Neural cell (in vitro differentiated cells): ENCODE measurements around the gene LRSAM1. TPM values are rescaled to one million over a fixed set of nuclear protein-coding genes. Genes with fewer than 3 reads are reported as not detected.

Experiments
- H2AFZ ChIP-seq: fragments of 200-600, 300-800 bp; sonication (generic), shearing (Covaris generic); 2 replicates; pipeline ENCODE4 v1.6.0; 2014; ENCODE audit warnings: low read depth, mild to moderate bottlenecking, antibody characterized with exemption, low read length, moderate library complexity
- H3F3A ChIP-seq: fragments of 200-600 bp; shearing (Covaris generic); 2 replicates; pipeline ENCODE4 v1.6.1; 2016; ENCODE audit warnings: mild to moderate bottlenecking, moderate library complexity, mixed read lengths, antibody characterized with exemption, low read length; ENCODE audit not compliant: insufficient read depth, poor library complexity, severe bottlenecking
- H3K27ac ChIP-seq: fragments of 200-600, 300-800 bp; sonication (generic), shearing (Covaris generic); 2 replicates; pipeline ENCODE4 v1.5.1; 2014; ENCODE audit warnings: mild to moderate bottlenecking, low read length, moderate library complexity
- H3K27me3 ChIP-seq: fragments of 300-800, 200-600 bp; sonication (generic), shearing (Covaris generic); 2 replicates; pipeline ENCODE4 v1.6.0; 2014; ENCODE audit warnings: mild to moderate bottlenecking, low read depth, low read length, moderate library complexity; ENCODE audit not compliant: insufficient read depth
- H3K36me3 ChIP-seq: fragments of 300-800, 200-600 bp; sonication (generic), shearing (Covaris generic); 2 replicates; pipeline ENCODE4 v1.5.1; 2014; ENCODE audit warnings: mild to moderate bottlenecking, antibody characterized with exemption, low read length, moderate library complexity; ENCODE audit not compliant: insufficient read depth
- H3K4me2 ChIP-seq: fragments of 300-800, 200-600 bp; sonication (generic), shearing (Covaris generic); 2 replicates; pipeline ENCODE4 v1.6.0; 2014; ENCODE audit warnings: mild to moderate bottlenecking, low read length
- H3K4me3 ChIP-seq: fragments of 300-800, 200-600 bp; sonication (generic), shearing (Covaris generic); 2 replicates; pipeline ENCODE4 v1.5.1; 2014; ENCODE audit warnings: mild to moderate bottlenecking, low read length, moderate library complexity
- H3K79me2 ChIP-seq: fragments of 200-600 bp; shearing (Covaris generic); replicated peaks from 2 replicates; pipeline ENCODE4 v1.6.0; 2014; ENCODE audit warnings: mild to moderate bottlenecking, low read length, moderate library complexity; ENCODE audit not compliant: insufficient read depth
- H3K9ac ChIP-seq: fragments of 300-800, 200-600 bp; sonication (generic), shearing (Covaris generic); 2 replicates; pipeline ENCODE4 v1.6.1; 2016; ENCODE audit warnings: mild to moderate bottlenecking, low read length, mixed read lengths
- H3K9me2 ChIP-seq: fragments of 200-600 bp; shearing (Covaris generic); 2 replicates; pipeline ENCODE4 v1.6.1; 2016; ENCODE audit warnings: mild to moderate bottlenecking, low read length, mixed read lengths; ENCODE audit not compliant: insufficient read depth
- H3K9me3 ChIP-seq: fragments of 200-600, 300-800 bp; sonication (generic), shearing (Covaris generic); 2 replicates; pipeline ENCODE4 v1.6.1; 2016; ENCODE audit warnings: mild to moderate bottlenecking, mixed run types, low read length, moderate library complexity, mixed read lengths
- H4K20me1 ChIP-seq: fragments of 200-600 bp; shearing (Covaris generic); 2 replicates; pipeline ENCODE4 v1.6.1; 2016; ENCODE audit warnings: mild to moderate bottlenecking, mixed run types; ENCODE audit not compliant: insufficient read depth
- CTCF ChIP-seq: fragments of 450-650 bp; IDR thresholded peaks from 2 replicates; pipeline ENCODE4 v1.5.1; 2014; ENCODE audit warnings: antibody characterized with exemption, mild to moderate bottlenecking, moderate library complexity; ENCODE audit not compliant: poor library complexity, severe bottlenecking
- EP300 ChIP-seq: fragments of 450-650 bp; conservative IDR thresholded peaks from 2 replicates; pipeline ENCODE4 v1.6.1; 2014; ENCODE audit warnings: antibody characterized with exemption, mild to moderate bottlenecking, moderate library complexity; ENCODE audit not compliant: poor library complexity, severe bottlenecking
- EZH2 ChIP-seq: fragments of 200-600, 300-800 bp; shearing (Covaris generic), sonication (generic); IDR thresholded peaks from 2 replicates; pipeline ENCODE4 v1.6.1; 2014; ENCODE audit warnings: antibody characterized with exemption, low read length, borderline replicate concordance, mild to moderate bottlenecking; ENCODE audit not compliant: insufficient read depth, poor library complexity, severe bottlenecking
- MXI1 ChIP-seq: fragments of 450-650 bp; conservative IDR thresholded peaks from 2 replicates; pipeline ENCODE4 v1.6.1; 2014; ENCODE audit warnings: antibody characterized with exemption, mild to moderate bottlenecking; ENCODE audit not compliant: poor library complexity, severe bottlenecking
- POLR2AphosphoS5 ChIP-seq: IDR thresholded peaks from 2 replicates; pipeline ENCODE4 v1.6.1; 2012
- RAD21 ChIP-seq: fragments of 450-650 bp; conservative IDR thresholded peaks from 2 replicates; pipeline ENCODE4 v1.6.1; 2014; ENCODE audit warnings: antibody characterized with exemption, mild to moderate bottlenecking, moderate library complexity
- REST ChIP-seq: IDR thresholded peaks from 2 replicates; pipeline ENCODE4 v1.6.1; 2012; ENCODE audit warnings: borderline replicate concordance
- SMC3 ChIP-seq: fragments of 450-650 bp; conservative IDR thresholded peaks from 2 replicates; pipeline ENCODE4 v1.6.1; 2014; ENCODE audit warnings: antibody characterized with exemption, mild to moderate bottlenecking, moderate library complexity; ENCODE audit not compliant: poor library complexity
- TAF1 ChIP-seq: IDR thresholded peaks from 2 replicates; pipeline ENCODE4 v1.6.1; 2012; ENCODE audit warnings: low read depth
- polyA plus RNA-seq: library from polyadenylated mRNA; depleted of rRNA; stranded (reverse); fragments of >200 nt; gene quantifications from 2 replicates; pipeline ENCODE4 v1.2.3, GENCODE V29; 2014

The LRSAM1 gene
- polyA plus RNA-seq, 1 donor from 2014 or later, result 21.6 TPM

- H4K20me1 ChIP-seq, result no peaks in the 10 kb centered on the region
- H3K36me3 ChIP-seq, result no peaks in the 10 kb centered on the region
- H3K27ac ChIP-seq, result no peak overlapping the region
- no peaks in the 10 kb centered on the region for H3K79me2 ChIP-seq
- no peak overlapping the region for H2AFZ ChIP-seq
- H3K9ac ChIP-seq, result no peak overlapping the region
- H3K9me2 ChIP-seq, result no peaks in the 10 kb centered on the region
- no peak overlapping the region for H3K4me3 ChIP-seq
- H3K4me2 ChIP-seq, result no peak overlapping the region
- H3K9me3 ChIP-seq, result no peaks in the 10 kb centered on the region
- no peaks in the 10 kb centered on the region for H3K27me3 ChIP-seq
- no peaks in the 10 kb centered on the region for H3F3A ChIP-seq
- no peak for TF ChIP-seq SMC3
- TF ChIP-seq RAD21, result no peak
- TF ChIP-seq MXI1, result no peak
- no peak for TF ChIP-seq EP300
- TF ChIP-seq EZH2, result no peak
- no peak for TF ChIP-seq CTCF
- no peak for TF ChIP-seq TAF1
- no peak for TF ChIP-seq POLR2AphosphoS5
- TF ChIP-seq REST, result no peak
Observed at GRCh38 chr9:127536499-127536898, 85.2 kb downstream of the LRSAM1 start.

- H3K36me3 ChIP-seq, result no peaks in the 10 kb centered on the region
- no peak overlapping the region for H3K9ac ChIP-seq
- no peaks in the 10 kb centered on the region for H3F3A ChIP-seq
- H3K27ac ChIP-seq, result no peak overlapping the region
- no peaks in the 10 kb centered on the region for H3K27me3 ChIP-seq
- H3K4me3 ChIP-seq, result no peak overlapping the region
- H3K4me2 ChIP-seq, result no peak overlapping the region
- H3K9me3 ChIP-seq, result no peaks in the 10 kb centered on the region
- no peak overlapping the region for H2AFZ ChIP-seq
- H4K20me1 ChIP-seq, result no peaks in the 10 kb centered on the region
- no peaks in the 10 kb centered on the region for H3K9me2 ChIP-seq
- no peak for TF ChIP-seq EP300
- no peak for TF ChIP-seq REST
- no peak for TF ChIP-seq MXI1
- TF ChIP-seq EZH2, result no peak
- TF ChIP-seq CTCF, result no peak
- TF ChIP-seq SMC3, result no peak
- TF ChIP-seq TAF1, result no peak
- TF ChIP-seq POLR2AphosphoS5, result no peak
- no peak for TF ChIP-seq RAD21
- H3K79me2 ChIP-seq, result no peaks in the 10 kb centered on the region
Observed at GRCh38 chr9:127537014-127537413, 85.7 kb downstream of the LRSAM1 start.
